Muscle layer of duodenum (tissue), 2 donors: ENCODE data around the gene LHFPL2.

Experiments used
- H3K27ac ChIP-seq: one replicate; pipeline ENCODE4 v1.7.0; 2013; ENCODE audit warnings: mild to moderate bottlenecking, low read length
- H3K27me3 ChIP-seq: one replicate; pipeline ENCODE4 v1.7.0; 2013; ENCODE audit warnings: low read depth, mild to moderate bottlenecking, control low read depth, low read length
- H3K36me3 ChIP-seq, 2 donors: one replicate each; pipeline ENCODE4 v1.7.0; 2013; ENCODE audit warnings: low read length in 2 of 2, control low read depth in 1 of 2, mild to moderate bottlenecking in 1 of 2; ENCODE audit not compliant: insufficient read depth in 2 of 2, control insufficient read depth in 1 of 2
- H3K4me1 ChIP-seq, 2 donors: one replicate each; pipeline ENCODE4 v1.7.0; 2013; ENCODE audit warnings: low read length in 2 of 2, mild to moderate bottlenecking in 2 of 2, control low read depth in 1 of 2, moderate library complexity in 1 of 2; ENCODE audit not compliant: insufficient read depth in 2 of 2, control insufficient read depth in 1 of 2
- H3K4me3 ChIP-seq, 2 donors: one replicate each; pipeline ENCODE4 v1.7.0; 2013; ENCODE audit warnings: low read length in 2 of 2, low read depth in 1 of 2, mild to moderate bottlenecking in 1 of 2
- H3K9me3 ChIP-seq, 2 donors: one replicate each; pipeline ENCODE4 v1.7.0; 2013; ENCODE audit warnings: low read length in 2 of 2, control low read depth in 1 of 2, mild to moderate bottlenecking in 1 of 2; ENCODE audit not compliant: control insufficient read depth in 1 of 2
- donor health status: healthy.

Gene LHFPL2

GRCh38 chr5:78603636-78604175 is 44.9 kb downstream of the LHFPL2 start:
- Histone ChIP-seq H3K27me3 (no peaks in the 10 kb centered on the region), H3K36me3 (no peaks in the 10 kb centered on the region), H3K9me3 (no peaks in the 10 kb centered on the region), H3K4me1 (peaks cover 15 to 25% of the 10 kb centered on the region in 2 donors), H3K4me3 (no peak overlapping the region), H3K27ac (no peak overlapping the region)

- H3K27me3 ChIP-seq = no peaks in the 10 kb centered on the region
- peak overlapping the region; percentile 75 for H3K27ac ChIP-seq
- no peak overlapping the region for H3K4me3 ChIP-seq
- peaks cover 15 to 26% of the 10 kb centered on the region in 2 donors for H3K4me1 ChIP-seq
- no peaks in the 10 kb centered on the region for H3K36me3 ChIP-seq
- H3K9me3 ChIP-seq = no peaks in the 10 kb centered on the region
Observed at GRCh38 chr5:78602400-78602799, 46.2 kb downstream of the LHFPL2 start.

- Histone ChIP-seq H3K36me3 (no peaks in the 10 kb centered on the region), H3K9me3 (no peaks in the 10 kb centered on the region), H3K27me3 (no peaks in the 10 kb centered on the region), H3K4me3 (no peak overlapping the region), H3K4me1 (peaks cover 15 to 26% of the 10 kb centered on the region in 2 donors), H3K27ac (peak overlapping the region; percentile 75)
Observed at GRCh38 chr5:78601559-78602314, 46.8 kb downstream of the LHFPL2 start.

- Histone ChIP-seq H3K27me3 (no peaks in the 10 kb centered on the region), H3K9me3 (no peaks in the 10 kb centered on the region), H3K4me3 (no peak overlapping the region), H3K4me1 (peaks cover 11 to 28% of the 10 kb centered on the region in 2 donors), H3K36me3 (no peaks in the 10 kb centered on the region), H3K27ac (peak overlapping the region; percentile 75)
Observed at GRCh38 chr5:78600687-78601414, 47.7 kb downstream of the LHFPL2 start.

- peaks cover 0 to 5% of the 10 kb centered on the region in 2 donors for H3K36me3 ChIP-seq
- H3K4me1 ChIP-seq = peaks cover 13 to 38% of the 10 kb centered on the region in 2 donors
- H3K27ac ChIP-seq = no peak overlapping the region
- no peak overlapping the region for H3K4me3 ChIP-seq
- no peaks in the 10 kb centered on the region for H3K27me3 ChIP-seq
- H3K9me3 ChIP-seq = no peaks in the 10 kb centered on the region
Observed at GRCh38 chr5:78598973-78599372, 49.6 kb downstream of the LHFPL2 start.

- Histone ChIP-seq H3K4me1 (peaks cover 23 to 47% of the 10 kb centered on the region in 2 donors), H3K4me3 (no peak overlapping the region), H3K27me3 (no peaks in the 10 kb centered on the region), H3K9me3 (no peaks in the 10 kb centered on the region), H3K27ac (peak overlapping the region; percentile 22), H3K36me3 (peaks cover 0 to 5% of the 10 kb centered on the region in 2 donors)
Observed at GRCh38 chr5:78597974-78598371, 50.6 kb downstream of the LHFPL2 start.

GRCh38 chr5:78597068-78597973 is 51.3 kb downstream of the LHFPL2 start:
- peaks cover 27 to 51% of the 10 kb centered on the region in 2 donors for H3K4me1 ChIP-seq

GRCh38 chr5:78595458-78595921 is 53.1 kb downstream of the LHFPL2 start:
- Histone ChIP-seq H3K27ac (peak overlapping the region; percentile 86), H3K9me3 (no peaks in the 10 kb centered on the region), H3K4me3 (no peak overlapping the region), H3K36me3 (peaks cover 0 to 5% of the 10 kb centered on the region in 2 donors), H3K4me1 (peaks cover 33 to 53% of the 10 kb centered on the region in 2 donors), H3K27me3 (no peaks in the 10 kb centered on the region)

More at GRCh38 chr5:78597068-78597973, 51.3 kb downstream of the LHFPL2 start:
- no peaks in the 10 kb centered on the region for H3K27me3 ChIP-seq
- H3K9me3 ChIP-seq = no peaks in the 10 kb centered on the region
- H3K36me3 ChIP-seq = peaks cover 0 to 5% of the 10 kb centered on the region in 2 donors
- peak overlapping the region; percentile 62 for H3K27ac ChIP-seq
- no peak overlapping the region for H3K4me3 ChIP-seq

- Histone ChIP-seq H3K27me3 (no peaks in the 10 kb centered on the region), H3K4me3 (no peak overlapping the region), H3K36me3 (peaks cover 0 to 5% of the 10 kb centered on the region in 2 donors), H3K4me1 (peaks cover 33 to 55% of the 10 kb centered on the region in 2 donors), H3K27ac (peak overlapping the region; percentile 86), H3K9me3 (no peaks in the 10 kb centered on the region)
Observed at GRCh38 chr5:78594610-78595457, 53.7 kb downstream of the LHFPL2 start.

GRCh38 chr5:78594021-78594420 is 54.6 kb downstream of the LHFPL2 start:
- Histone ChIP-seq H3K27me3 (no peaks in the 10 kb centered on the region), H3K4me1 (peaks cover 33 to 55% of the 10 kb centered on the region in 2 donors), H3K36me3 (peaks cover 0 to 5% of the 10 kb centered on the region in 2 donors), H3K27ac (peak overlapping the region; percentile 86), H3K9me3 (no peaks in the 10 kb centered on the region), H3K4me3 (no peak overlapping the region)
